Osteocyte (in vitro differentiated cells): Measurements from ENCODE around the gene ANO9. TPM values are rescaled to one million over a fixed set of nuclear protein-coding genes. Genes with fewer than 3 reads are reported as not detected.
A peak's percentile ranks its signal among the peaks of the same experiment; 100 is the strongest.

ENCODE experiments used
- DNase-seq: peaks from one replicate; pipeline ENCODE4 v3.0.0; 2021; ENCODE audit warnings: mixed read lengths; ENCODE audit not compliant: unreplicated experiment; ENCODE audit errors: extremely low spot score
- H3K27ac Mint-ChIP-seq: one replicate; pipeline ENCODE4 v1.8.0; 2021; ENCODE audit warnings: mild to moderate bottlenecking, mixed read lengths; ENCODE audit not compliant: unreplicated experiment
- H3K27me3 Mint-ChIP-seq: one replicate; pipeline ENCODE4 v1.8.0; 2021; ENCODE audit warnings: mixed read lengths; ENCODE audit not compliant: unreplicated experiment
- H3K36me3 Mint-ChIP-seq: one replicate; pipeline ENCODE4 v1.8.0; 2021; ENCODE audit warnings: mixed read lengths; ENCODE audit not compliant: unreplicated experiment
- H3K4me1 Mint-ChIP-seq: one replicate; pipeline ENCODE4 v1.8.0; 2021; ENCODE audit warnings: mixed read lengths; ENCODE audit not compliant: unreplicated experiment
- H3K4me3 Mint-ChIP-seq: one replicate; pipeline ENCODE4 v1.8.0; 2021; ENCODE audit warnings: mild to moderate bottlenecking, moderate library complexity, mixed read lengths; ENCODE audit not compliant: unreplicated experiment
- H3K9me3 Mint-ChIP-seq: one replicate; pipeline ENCODE4 v1.8.0; 2021; ENCODE audit warnings: mixed read lengths; ENCODE audit not compliant: unreplicated experiment
- total RNA-seq: library from RNA; stranded (reverse); gene quantifications from 2 replicates; pipeline ENCODE4 v1.2.1, GENCODE V29; 2021
- TF ChIP-seq, protein P1 (sequence below): fragments of 200-600 bp; sonication (generic); IDR thresholded peaks from 2 replicates; pipeline ENCODE4 v1.5.0; 2021; ENCODE audit warnings: antibody characterized with exemption, mild to moderate bottlenecking, moderate library complexity

The ANO9 gene
- total RNA-seq, 1 donor from 2014 or later, result not detected

DNA sequence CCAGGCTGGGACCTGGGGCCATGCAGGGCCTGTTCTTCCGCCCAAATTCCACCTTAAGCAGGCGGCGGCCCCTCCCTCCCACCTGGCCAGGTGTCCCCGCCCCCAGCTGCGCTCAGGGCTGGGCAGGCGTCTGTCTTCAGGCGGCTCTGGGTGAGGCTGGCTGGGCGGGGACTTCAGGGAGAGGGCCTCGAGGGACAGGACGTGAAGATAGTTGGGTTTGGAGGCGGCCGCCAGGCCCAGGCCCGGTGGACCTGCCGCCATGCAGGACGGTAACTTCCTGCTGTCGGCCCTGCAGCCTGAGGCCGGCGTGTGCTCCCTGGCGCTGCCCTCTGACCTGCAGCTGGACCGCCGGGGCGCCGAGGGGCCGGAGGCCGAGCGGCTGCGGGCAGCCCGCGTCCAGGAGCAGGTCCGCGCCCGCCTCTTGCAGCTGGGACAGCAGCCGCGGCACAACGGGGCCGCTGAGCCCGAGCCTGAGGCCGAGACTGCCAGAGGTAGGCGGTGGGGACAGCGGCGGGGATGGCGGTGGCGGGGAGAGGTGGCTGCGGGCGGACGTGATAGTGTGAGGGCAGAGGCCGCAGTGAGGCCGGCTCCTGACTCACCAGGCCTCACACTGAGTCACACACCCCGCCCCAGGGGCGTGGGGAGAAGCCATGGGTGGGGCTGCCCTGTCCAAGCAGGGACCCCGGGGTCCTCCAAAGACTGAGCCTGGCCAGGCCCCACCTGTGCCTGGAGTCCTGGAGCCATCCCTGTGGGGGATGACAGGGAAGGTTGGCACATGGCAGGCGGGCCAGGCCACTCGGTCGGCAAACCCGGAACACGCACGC, 47.6 kb downstream of the ANO9 start, which contains the start of gene PKP3:
Gene PKP3 (plus strand): TSS at position 176 of the 824 bp plus-strand sequence. CDS start 84 bp downstream, at position 260.
- Mint-ChIP-seq H3K36me3 (no peaks in the 10 kb centered on the region), H3K9me3 (no peaks in the 10 kb centered on the region), H3K27me3 (no peaks in the 10 kb centered on the region), H3K4me1 (peaks cover 18% of the 10 kb centered on the region), H3K27ac (peak within 1 kb of the TSS; percentile 75), H3K4me3 (no peak within 1 kb of the TSS)
- TF ChIP-seq, protein P1, sequence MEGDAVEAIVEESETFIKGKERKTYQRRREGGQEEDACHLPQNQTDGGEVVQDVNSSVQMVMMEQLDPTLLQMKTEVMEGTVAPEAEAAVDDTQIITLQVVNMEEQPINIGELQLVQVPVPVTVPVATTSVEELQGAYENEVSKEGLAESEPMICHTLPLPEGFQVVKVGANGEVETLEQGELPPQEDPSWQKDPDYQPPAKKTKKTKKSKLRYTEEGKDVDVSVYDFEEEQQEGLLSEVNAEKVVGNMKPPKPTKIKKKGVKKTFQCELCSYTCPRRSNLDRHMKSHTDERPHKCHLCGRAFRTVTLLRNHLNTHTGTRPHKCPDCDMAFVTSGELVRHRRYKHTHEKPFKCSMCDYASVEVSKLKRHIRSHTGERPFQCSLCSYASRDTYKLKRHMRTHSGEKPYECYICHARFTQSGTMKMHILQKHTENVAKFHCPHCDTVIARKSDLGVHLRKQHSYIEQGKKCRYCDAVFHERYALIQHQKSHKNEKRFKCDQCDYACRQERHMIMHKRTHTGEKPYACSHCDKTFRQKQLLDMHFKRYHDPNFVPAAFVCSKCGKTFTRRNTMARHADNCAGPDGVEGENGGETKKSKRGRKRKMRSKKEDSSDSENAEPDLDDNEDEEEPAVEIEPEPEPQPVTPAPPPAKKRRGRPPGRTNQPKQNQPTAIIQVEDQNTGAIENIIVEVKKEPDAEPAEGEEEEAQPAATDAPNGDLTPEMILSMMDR, result no peak
- no peak for DNase-seq

DNA sequence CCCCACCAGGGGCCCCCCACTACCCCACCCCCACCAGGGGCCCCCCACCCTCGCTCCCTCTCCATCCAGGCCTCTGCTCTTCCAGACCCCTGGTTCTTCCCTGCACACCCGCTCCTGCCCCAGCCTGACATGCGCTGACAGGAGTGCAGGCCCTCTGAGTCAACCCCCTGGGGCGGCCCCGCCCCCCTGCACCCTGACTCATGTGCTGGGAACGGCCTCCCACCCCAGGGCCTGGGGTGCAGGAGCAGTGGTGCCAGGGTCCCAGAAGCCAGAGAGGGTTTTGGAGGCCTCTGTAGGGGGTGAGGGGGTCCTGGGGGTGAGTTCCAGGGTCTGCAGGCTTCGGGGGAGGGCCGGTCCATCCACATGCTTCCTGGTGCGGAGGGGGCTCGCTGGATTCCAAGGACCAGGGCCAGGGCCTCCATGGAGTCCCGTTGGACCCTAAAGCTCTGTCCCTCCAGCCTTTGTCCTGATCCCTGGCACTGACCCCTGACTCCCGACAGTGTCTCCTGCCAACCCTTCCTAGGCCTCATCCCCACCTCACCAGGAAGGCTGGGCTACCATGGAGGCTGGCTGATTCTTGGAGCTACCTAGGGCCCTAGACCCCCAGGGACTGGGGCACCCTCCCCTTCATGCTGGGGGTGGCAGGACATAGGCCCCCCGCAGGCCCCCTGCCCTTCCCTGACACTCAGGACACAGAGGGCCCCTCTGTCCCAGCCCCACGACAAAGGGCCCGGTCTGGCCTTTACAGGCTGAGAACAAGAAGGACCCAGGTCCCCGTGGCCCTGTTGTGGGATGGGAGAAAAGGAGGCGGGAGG, 48.4 kb downstream of the ANO9 start:
- Mint-ChIP-seq H3K9me3 (no peaks in the 10 kb centered on the region), H3K4me1 (peaks cover 18% of the 10 kb centered on the region), H3K27me3 (no peaks in the 10 kb centered on the region), H3K4me3 (no peak overlapping the region), H3K36me3 (no peaks in the 10 kb centered on the region), H3K27ac (no peak overlapping the region)
- no peak for DNase-seq
- TF ChIP-seq, protein P1, result no peak

DNA sequence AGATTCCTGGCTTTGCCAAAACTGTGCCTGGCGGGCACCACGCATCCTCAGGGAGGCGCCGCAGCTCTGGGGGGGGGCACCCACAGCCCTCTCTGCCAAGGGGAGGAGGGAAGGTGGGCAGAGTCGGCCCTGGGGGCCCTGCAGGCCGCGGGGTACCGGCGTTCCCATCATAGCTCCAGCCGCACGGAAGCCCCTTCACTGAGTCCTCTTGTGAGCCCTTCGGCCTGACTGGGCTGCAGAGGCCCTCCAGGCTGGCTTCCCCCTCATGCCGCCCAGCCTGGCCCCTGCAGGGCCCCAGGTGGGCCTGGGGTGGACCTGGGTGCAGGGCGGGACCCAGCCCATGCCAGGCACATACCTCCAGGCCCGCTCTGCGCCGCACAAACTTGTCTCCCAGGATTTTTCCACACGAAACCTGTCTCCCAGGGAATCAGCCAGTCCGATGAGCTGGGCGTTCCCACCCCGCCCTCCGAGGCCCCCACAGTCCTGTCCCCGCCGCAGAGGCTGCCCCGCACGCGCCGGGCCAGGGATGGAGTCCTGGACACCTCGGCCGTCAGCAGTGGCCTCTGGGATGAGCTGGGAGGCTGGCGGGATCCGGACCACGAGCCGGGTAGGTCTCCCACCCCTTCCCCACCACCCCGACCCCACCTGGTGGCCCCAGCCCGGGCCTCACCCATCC, 49.6 kb downstream of the ANO9 start:
- Mint-ChIP-seq H3K27me3 (no peaks in the 10 kb centered on the region), H3K4me3 (no peak overlapping the region), H3K36me3 (no peaks in the 10 kb centered on the region), H3K27ac (no peak overlapping the region), H3K9me3 (no peaks in the 10 kb centered on the region), H3K4me1 (peaks cover 18% of the 10 kb centered on the region)
- TF ChIP-seq, protein P1, result no peak
- DNase-seq, result no peak

DNA sequence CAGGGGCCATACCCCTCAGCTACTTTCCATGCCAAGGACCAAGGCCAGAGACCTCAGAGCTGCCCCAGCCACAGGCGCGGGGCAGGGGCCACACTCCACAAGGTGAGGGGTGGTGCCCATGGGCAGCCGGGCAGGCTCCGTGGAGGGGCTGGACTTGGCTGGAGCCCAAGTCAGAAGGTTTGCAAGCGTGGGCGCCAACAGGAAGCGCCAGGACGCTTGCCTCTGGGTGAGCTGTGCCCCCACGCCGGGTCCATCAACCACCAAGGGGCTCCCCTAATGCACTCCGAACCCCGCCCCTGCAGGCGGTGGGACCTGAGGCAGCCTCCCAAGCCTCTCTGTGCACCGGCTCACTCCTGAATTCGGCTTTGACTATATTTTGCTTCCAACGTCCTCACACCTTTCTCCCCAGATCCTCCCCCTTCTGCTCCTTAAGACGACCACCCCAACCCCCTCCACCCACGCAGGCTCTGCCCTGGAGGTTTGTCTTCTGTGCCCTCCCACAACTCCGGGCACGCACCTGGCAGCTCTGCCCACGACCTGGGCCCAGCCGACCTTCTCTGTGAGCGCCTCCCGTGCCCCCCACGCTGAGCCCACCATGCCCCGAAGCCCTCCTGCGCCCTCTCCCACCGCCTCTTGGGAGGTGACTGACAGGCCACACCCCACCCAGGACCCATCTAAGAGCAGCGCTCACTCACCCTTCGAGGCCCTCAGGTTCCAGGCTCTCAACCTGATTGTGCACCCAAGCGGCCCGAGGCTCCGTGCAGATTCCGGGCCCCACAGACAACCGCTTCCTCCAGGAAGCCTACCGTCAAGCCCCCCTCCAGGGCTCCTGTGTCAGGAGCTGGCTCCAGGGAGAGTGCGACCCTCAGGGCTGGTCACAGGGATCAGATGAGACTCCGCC, 50.4 kb downstream of the ANO9 start:
- Mint-ChIP-seq H3K27me3 (no peaks in the 10 kb centered on the region), H3K27ac (no peak overlapping the region), H3K36me3 (no peaks in the 10 kb centered on the region), H3K9me3 (peaks cover 5% of the 10 kb centered on the region), H3K4me1 (peaks cover 18% of the 10 kb centered on the region), H3K4me3 (no peak overlapping the region)
- no peak for DNase-seq
- TF ChIP-seq, protein P1, result no peak
